NCI-H1436 treated with DMSO at 0.1 percent for 48 hours (cell line): ENCODE measurements around the gene DTL.
"Not testable (repeated sequence)": the region's sequence is repeated elsewhere in the genome, so short reads cannot be mapped to it uniquely, and the experiment has no call there.

ENCODE experiments used
- DNase-seq: peaks from one replicate; lab custom pipeline; 2025; lab: John Stamatoyannopoulos, UW

The DTL gene

GRCh38 chr1:212035123-212035834, at the start of gene DTL, which contains the start of gene INTS7:
Gene DTL (plus strand): TSS chr1:212035748. CDS start chr1:212035891, 143 bp downstream.
Gene INTS7 (minus strand): TSS chr1:212035557. CDS start chr1:212035437, 120 bp downstream.
- DNase-seq = peak; percentile 99

- DNase-seq = no peak
These were observed 48.8 kb upstream of the DTL start for GRCh38 chr1:211986628-211987254.

- no peak for DNase-seq
These were observed 43.9 kb upstream of the DTL start for GRCh38 chr1:211991695-211992094.

GRCh38 chr1:211997426-211997825, 38.1 kb upstream of the DTL start:
- DNase-seq = not testable (repeated sequence)

- DNase-seq = no peak
These were observed 33.0 kb upstream of the DTL start for GRCh38 chr1:212002536-212002935.

- no peak for DNase-seq
These were observed 30.5 kb upstream of the DTL start for GRCh38 chr1:212004895-212005608.

GRCh38 chr1:212007178-212007577, 28.4 kb upstream of the DTL start:
- DNase-seq = no peak

- no peak for DNase-seq
These were observed 27.7 kb upstream of the DTL start for GRCh38 chr1:212007886-212008285.

- no peak for DNase-seq
These were observed 26.0 kb upstream of the DTL start for GRCh38 chr1:212009561-212009960.

- DNase-seq = no peak
These were observed 25.5 kb upstream of the DTL start for GRCh38 chr1:212010004-212010403.

GRCh38 chr1:212012034-212012740, 23.4 kb upstream of the DTL start:
- DNase-seq = no peak

- DNase-seq = no peak
These were observed 21.9 kb upstream of the DTL start for GRCh38 chr1:212013672-212014071.

- DNase-seq = no peak
These were observed 14.6 kb upstream of the DTL start for GRCh38 chr1:212020975-212021374.

GRCh38 chr1:212021563-212021962, 14.0 kb upstream of the DTL start:
- no peak for DNase-seq

- DNase-seq = not testable (repeated sequence)
These were observed 12.6 kb upstream of the DTL start for GRCh38 chr1:212022908-212023307.

- DNase-seq = no peak
These were observed 10.9 kb upstream of the DTL start for GRCh38 chr1:212024469-212025149.

- not testable (repeated sequence) for DNase-seq
These were observed 7.8 kb upstream of the DTL start for GRCh38 chr1:212027727-212028126.

GRCh38 chr1:212030936-212031528, 4.5 kb upstream of the DTL start:
- no peak for DNase-seq

- no peak for DNase-seq
These were observed 929 bp upstream of the DTL start for GRCh38 chr1:212034516-212035122.

GRCh38 chr1:212035835-212036605, 472 bp downstream of the DTL start:
- no peak for DNase-seq
